Muscle layer of duodenum (tissue), 2 donors: ENCODE data around the gene CDC37.
"Not testable (repeated sequence)": the region's sequence is repeated elsewhere in the genome, so short reads cannot be mapped to it uniquely, and the experiment has no call there.

Experiments
- H3K27ac ChIP-seq: one replicate; pipeline ENCODE4 v1.7.0; 2013; ENCODE audit warnings: mild to moderate bottlenecking, low read length
- H3K27me3 ChIP-seq: one replicate; pipeline ENCODE4 v1.7.0; 2013; ENCODE audit warnings: low read depth, mild to moderate bottlenecking, control low read depth, low read length
- H3K36me3 ChIP-seq, 2 donors: one replicate each; pipeline ENCODE4 v1.7.0; 2013; ENCODE audit warnings: low read length in 2 of 2, control low read depth in 1 of 2, mild to moderate bottlenecking in 1 of 2; ENCODE audit not compliant: insufficient read depth in 2 of 2, control insufficient read depth in 1 of 2
- H3K4me1 ChIP-seq, 2 donors: one replicate each; pipeline ENCODE4 v1.7.0; 2013; ENCODE audit warnings: low read length in 2 of 2, mild to moderate bottlenecking in 2 of 2, control low read depth in 1 of 2, moderate library complexity in 1 of 2; ENCODE audit not compliant: insufficient read depth in 2 of 2, control insufficient read depth in 1 of 2
- H3K4me3 ChIP-seq, 2 donors: one replicate each; pipeline ENCODE4 v1.7.0; 2013; ENCODE audit warnings: low read length in 2 of 2, low read depth in 1 of 2, mild to moderate bottlenecking in 1 of 2
- H3K9me3 ChIP-seq, 2 donors: one replicate each; pipeline ENCODE4 v1.7.0; 2013; ENCODE audit warnings: low read length in 2 of 2, control low read depth in 1 of 2, mild to moderate bottlenecking in 1 of 2; ENCODE audit not compliant: control insufficient read depth in 1 of 2
- donor health status: healthy.

Gene CDC37

GRCh38 chr19:10404888-10405820 lies 1.8 kb upstream of the CDC37 start:
- H3K4me1 ChIP-seq = peaks cover 0 to 37% of the 10 kb centered on the region in 2 donors
- H3K27me3 ChIP-seq = no peaks in the 10 kb centered on the region
- H3K36me3 ChIP-seq = no peaks in the 10 kb centered on the region
- H3K27ac ChIP-seq = no peak overlapping the region
- H3K9me3 ChIP-seq = no peaks in the 10 kb centered on the region
- peak overlapping the region in 1 of 2 donors; percentile 98 for H3K4me3 ChIP-seq

GRCh38 chr19:10402441-10403038 lies 802 bp downstream of the CDC37 start:
- peak overlapping the region; percentile 85 for H3K27ac ChIP-seq
- H3K4me3 ChIP-seq = peak overlapping the region; percentile 87 to 98
- peaks cover 0 to 8% of the 10 kb centered on the region in 2 donors for H3K36me3 ChIP-seq
- H3K4me1 ChIP-seq = peaks cover 0 to 40% of the 10 kb centered on the region in 2 donors
- no peaks in the 10 kb centered on the region for H3K9me3 ChIP-seq
- no peaks in the 10 kb centered on the region for H3K27me3 ChIP-seq

GRCh38 chr19:10399878-10400277 lies 3.5 kb downstream of the CDC37 start:
- H3K36me3 ChIP-seq = peaks cover 11 to 12% of the 10 kb centered on the region in 2 donors
- H3K27me3 ChIP-seq = no peaks in the 10 kb centered on the region
- no peak overlapping the region for H3K4me3 ChIP-seq
- no peak overlapping the region for H3K27ac ChIP-seq
- H3K4me1 ChIP-seq = peaks cover 0 to 38% of the 10 kb centered on the region in 2 donors
- H3K9me3 ChIP-seq = no peaks in the 10 kb centered on the region

- H3K4me1 ChIP-seq = peaks cover 0 to 32% of the 10 kb centered on the region in 2 donors
- H3K36me3 ChIP-seq = peaks cover 11 to 15% of the 10 kb centered on the region in 2 donors
- H3K27me3 ChIP-seq, H3K9me3 ChIP-seq, H3K4me3 ChIP-seq, H3K27ac ChIP-seq: not testable (repeated sequence)
These were observed 4.0 kb downstream of the CDC37 start for GRCh38 chr19:10399340-10399739.

GRCh38 chr19:10398819-10399218 lies 4.5 kb downstream of the CDC37 start:
- no peak overlapping the region for H3K4me3 ChIP-seq
- no peak overlapping the region for H3K27ac ChIP-seq
- no peaks in the 10 kb centered on the region for H3K27me3 ChIP-seq
- H3K9me3 ChIP-seq = no peaks in the 10 kb centered on the region
- peaks cover 0 to 28% of the 10 kb centered on the region in 2 donors for H3K4me1 ChIP-seq
- H3K36me3 ChIP-seq = peaks cover 11 to 18% of the 10 kb centered on the region in 2 donors

GRCh38 chr19:10395917-10396316 lies 7.4 kb downstream of the CDC37 start:
- Histone ChIP-seq H3K4me3 (no peak overlapping the region), H3K9me3 (no peaks in the 10 kb centered on the region), H3K36me3 (peaks cover 22 to 44% of the 10 kb centered on the region in 2 donors), H3K27ac (no peak overlapping the region), H3K4me1 (peaks cover 0 to 7% of the 10 kb centered on the region in 2 donors), H3K27me3 (no peaks in the 10 kb centered on the region)

GRCh38 chr19:10395436-10395835 lies 7.9 kb downstream of the CDC37 start:
- Histone ChIP-seq H3K9me3 (no peaks in the 10 kb centered on the region), H3K4me1 (peaks cover 0 to 4% of the 10 kb centered on the region in 2 donors), H3K27ac (no peak overlapping the region), H3K27me3 (no peaks in the 10 kb centered on the region), H3K4me3 (no peak overlapping the region), H3K36me3 (peaks cover 22 to 46% of the 10 kb centered on the region in 2 donors)

GRCh38 chr19:10395003-10395402 lies 8.3 kb downstream of the CDC37 start:
- peaks cover 0 to 2% of the 10 kb centered on the region in 2 donors for H3K4me1 ChIP-seq
- no peaks in the 10 kb centered on the region for H3K9me3 ChIP-seq
- H3K36me3 ChIP-seq = peaks cover 22 to 46% of the 10 kb centered on the region in 2 donors
- H3K27ac ChIP-seq = no peak overlapping the region
- no peaks in the 10 kb centered on the region for H3K27me3 ChIP-seq
- no peak overlapping the region for H3K4me3 ChIP-seq

- H3K27me3 ChIP-seq = no peaks in the 10 kb centered on the region
- H3K9me3 ChIP-seq = no peaks in the 10 kb centered on the region
- peaks cover 0 to 7% of the 10 kb centered on the region in 2 donors for H3K4me1 ChIP-seq
- no peak overlapping the region for H3K27ac ChIP-seq
- H3K4me3 ChIP-seq = no peak overlapping the region
- H3K36me3 ChIP-seq = peaks cover 14 to 46% of the 10 kb centered on the region in 2 donors
These were observed 10.2 kb downstream of the CDC37 start for GRCh38 chr19:10393137-10393536.

- Histone ChIP-seq H3K4me3 (no peak overlapping the region), H3K27ac (no peak overlapping the region), H3K4me1 (peaks cover 0 to 7% of the 10 kb centered on the region in 2 donors), H3K36me3 (peaks cover 14 to 46% of the 10 kb centered on the region in 2 donors), H3K9me3 (no peaks in the 10 kb centered on the region), H3K27me3 (no peaks in the 10 kb centered on the region)
These were observed 11.2 kb downstream of the CDC37 start for GRCh38 chr19:10392120-10392519.

GRCh38 chr19:10390652-10391286 lies 12.6 kb downstream of the CDC37 start:
- H3K4me1 ChIP-seq = peaks cover 0 to 7% of the 10 kb centered on the region in 2 donors
- no peak overlapping the region for H3K4me3 ChIP-seq
- no peak overlapping the region for H3K27ac ChIP-seq
- H3K9me3 ChIP-seq = no peaks in the 10 kb centered on the region
- no peaks in the 10 kb centered on the region for H3K27me3 ChIP-seq
- peaks cover 14 to 42% of the 10 kb centered on the region in 2 donors for H3K36me3 ChIP-seq
